HG02642 (cell line): ENCODE results near the gene MYOZ3.

Source experiments
- ATAC-seq: cut with Tn5 transposase; IDR thresholded peaks from one replicate; pipeline ENCODE4 v1.9.1; 2021; ENCODE audit warnings: mild to moderate bottlenecking; ENCODE audit not compliant: unreplicated experiment, poor library complexity

Gene MYOZ3

DNA sequence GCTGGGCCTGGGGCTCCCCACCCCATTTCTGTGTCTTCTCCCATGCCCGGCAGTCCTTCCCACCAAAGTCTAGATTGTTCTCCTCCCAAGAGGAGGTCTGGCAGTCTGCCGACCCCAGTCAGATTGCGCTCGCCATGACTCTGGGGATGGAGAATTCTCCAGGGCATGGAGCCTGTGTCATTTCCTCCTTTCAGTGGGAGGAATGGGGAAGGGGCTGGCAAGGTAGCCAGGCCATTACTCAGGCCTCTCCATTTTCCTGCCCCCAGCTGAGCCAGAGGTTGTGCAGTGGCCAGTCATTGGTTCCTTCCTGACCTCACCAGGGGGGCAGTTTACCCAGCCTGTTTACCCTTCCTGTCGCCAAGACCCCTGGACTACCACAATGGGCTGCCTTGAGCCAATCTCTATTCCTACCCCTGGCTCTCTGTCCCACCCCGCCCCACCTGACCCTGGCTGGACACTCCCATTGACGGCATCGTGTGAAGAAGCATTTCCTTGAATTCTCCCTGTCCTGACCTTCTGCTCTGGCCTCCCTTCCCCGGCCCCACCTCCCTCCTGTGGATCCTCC, 20.0 kb upstream of the MYOZ3 start:
- no peak for ATAC-seq

- ATAC-seq = no peak
Measured at GRCh38 chr5:150641824-150642566, 19.1 kb upstream of the MYOZ3 start.

DNA sequence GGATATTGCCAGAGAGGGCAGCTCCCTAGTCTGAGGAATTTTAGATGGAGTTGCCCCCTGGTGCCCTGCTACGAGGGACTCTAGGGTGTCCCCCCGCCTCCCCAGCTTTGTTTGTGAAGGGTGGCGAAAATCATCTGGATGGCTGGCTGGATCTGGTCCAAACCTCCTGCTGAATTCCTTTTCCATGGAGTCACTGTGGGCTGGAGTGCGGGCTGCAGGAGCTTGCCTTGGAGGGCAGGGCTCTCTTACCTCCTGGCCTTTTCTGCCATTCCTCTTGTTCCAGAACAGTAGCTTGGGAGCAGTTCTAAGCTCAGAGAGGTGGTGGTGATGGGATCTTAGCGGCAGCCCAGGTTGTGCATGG, 18.5 kb upstream of the MYOZ3 start:
- no peak for ATAC-seq

GRCh38 chr5:150642991-150643710, 17.9 kb upstream of the MYOZ3 start:
- no peak for ATAC-seq

DNA sequence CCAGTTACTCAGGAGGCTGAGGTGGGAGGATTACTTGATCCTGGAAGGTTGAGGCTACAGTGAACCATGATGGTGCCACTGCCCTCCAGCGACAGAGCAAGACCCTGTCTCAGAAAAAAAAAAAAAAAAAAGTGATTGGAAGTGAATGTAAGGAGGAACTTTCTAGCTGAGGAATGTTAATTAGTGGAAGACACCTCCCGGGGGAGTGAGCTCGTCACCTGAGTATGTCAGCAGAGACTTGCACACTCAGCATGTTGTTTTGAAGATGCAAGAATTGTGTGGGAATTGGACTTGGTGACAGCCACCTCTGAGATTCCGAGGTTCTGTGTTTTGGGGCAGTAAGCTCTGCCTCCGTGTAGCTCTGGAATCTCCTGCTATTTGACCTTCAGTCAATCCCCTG, 17.0 kb upstream of the MYOZ3 start:
- ATAC-seq = no peak

GRCh38 chr5:150644514-150644913, 16.5 kb upstream of the MYOZ3 start:
- ATAC-seq = no peak

GRCh38 chr5:150645070-150645700, 15.9 kb upstream of the MYOZ3 start:
- no peak for ATAC-seq

- ATAC-seq = no peak
Measured at GRCh38 chr5:150647275-150648251, 13.5 kb upstream of the MYOZ3 start.

DNA sequence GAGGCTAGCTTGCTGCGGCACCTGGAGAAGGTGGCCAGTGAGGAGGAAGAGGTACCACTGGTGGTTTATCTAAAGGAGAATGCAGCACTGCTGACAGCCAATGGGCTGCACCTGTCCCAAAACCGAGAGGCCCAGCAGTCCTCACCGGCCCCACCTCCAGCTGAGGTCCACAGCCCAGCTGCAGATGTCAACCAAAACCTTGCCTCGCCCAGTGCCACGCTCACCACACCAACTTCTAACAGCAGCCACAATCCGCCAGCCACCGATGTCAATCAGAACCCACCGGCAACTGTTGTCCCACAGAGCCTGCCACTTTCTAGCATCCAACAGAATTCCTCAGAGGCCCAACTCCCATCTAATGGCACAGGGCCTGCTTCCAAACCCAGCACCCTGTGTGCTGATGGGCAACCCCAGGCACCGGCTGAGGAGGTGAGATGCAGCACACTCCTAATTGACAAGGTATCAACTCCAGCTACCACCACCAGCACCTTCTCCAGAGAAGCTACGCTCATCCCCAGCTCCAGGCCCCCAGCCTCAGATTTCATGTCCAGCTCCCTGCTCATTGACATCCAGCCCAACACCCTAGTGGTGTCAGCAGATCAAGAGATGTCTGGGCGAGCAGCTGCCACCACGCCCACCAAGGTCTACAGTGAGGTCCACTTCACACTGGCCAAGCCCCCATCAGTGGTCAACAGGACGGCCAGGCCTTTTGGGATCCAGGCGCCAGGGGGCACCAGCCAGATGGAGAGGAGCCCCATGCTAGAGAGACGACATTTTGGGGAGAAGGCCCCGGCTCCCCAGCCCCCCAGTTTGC, 12.6 kb upstream of the MYOZ3 start:
- no peak for ATAC-seq

- ATAC-seq = no peak
Measured at GRCh38 chr5:150649108-150650020, 11.7 kb upstream of the MYOZ3 start.

GRCh38 chr5:150650021-150651006, 10.7 kb upstream of the MYOZ3 start:
- ATAC-seq = no peak

- no peak for ATAC-seq
Measured at GRCh38 chr5:150651382-150651781, 9.7 kb upstream of the MYOZ3 start.

DNA sequence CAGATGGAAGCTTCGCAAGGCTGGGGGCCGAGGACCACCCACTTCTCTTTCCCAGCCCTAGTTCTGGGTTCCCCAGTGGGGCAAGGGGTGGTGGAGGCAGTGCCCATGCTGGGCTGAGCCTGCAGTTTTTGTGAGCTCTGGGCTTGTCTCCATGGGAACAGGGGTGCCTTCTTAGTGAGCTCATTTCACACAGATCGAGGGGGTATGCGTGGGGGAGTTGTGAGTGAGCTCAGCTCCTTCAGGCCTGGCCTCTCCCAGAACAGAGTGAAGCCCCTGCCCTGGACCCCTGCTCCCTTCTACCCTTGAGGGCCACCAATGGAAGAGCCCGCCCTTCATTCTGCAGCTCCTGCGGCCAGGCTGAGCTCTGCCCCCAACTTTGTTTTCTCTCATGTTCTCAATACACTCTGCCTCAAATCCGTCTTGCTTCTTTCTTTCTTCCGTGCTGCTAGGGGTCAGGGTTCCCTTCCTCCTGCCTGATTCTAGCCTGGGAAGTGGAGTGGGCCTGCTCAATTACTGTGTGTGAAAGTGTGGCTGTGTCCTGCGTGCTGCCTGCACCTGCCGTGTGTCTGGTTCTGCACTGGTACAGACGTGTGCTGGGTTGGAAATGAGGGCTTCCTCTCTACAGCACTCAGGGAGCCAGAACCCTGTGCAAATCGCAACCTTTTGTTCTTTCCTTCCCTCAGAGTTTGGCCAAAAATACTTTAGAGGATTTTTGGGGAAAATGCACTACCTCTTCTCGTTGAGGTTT, 9.0 kb upstream of the MYOZ3 start:
- no peak for ATAC-seq

DNA sequence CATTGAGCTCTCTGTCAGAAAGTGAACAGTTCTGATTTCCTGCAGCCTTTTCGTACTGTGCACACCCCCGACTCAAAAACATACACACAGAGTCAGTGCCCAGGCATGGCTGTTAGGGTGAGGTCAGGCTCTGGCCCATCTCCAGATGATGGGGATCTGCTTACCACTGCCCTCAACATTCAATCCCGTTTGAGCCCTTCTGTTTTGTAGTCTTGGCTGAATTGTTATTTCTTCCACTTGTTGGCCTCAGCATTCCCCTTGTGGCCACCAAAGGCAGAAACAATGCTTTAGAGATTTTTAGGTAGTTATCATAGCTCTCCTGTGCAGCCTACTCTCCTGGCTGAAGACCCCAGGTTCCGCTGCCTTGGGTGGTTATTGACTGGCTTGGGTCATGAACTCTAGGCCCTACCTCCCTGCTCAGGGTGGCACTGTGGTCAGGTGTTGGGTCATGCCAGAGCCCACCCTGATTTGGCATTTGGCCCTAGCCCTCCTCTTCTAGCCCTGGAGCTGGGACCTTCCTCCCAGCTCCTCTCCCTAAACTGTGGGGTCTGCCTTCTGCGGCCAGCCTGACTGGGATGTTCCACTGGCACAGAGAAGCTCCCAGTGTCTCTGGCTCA, 7.8 kb upstream of the MYOZ3 start:
- ATAC-seq = no peak

DNA sequence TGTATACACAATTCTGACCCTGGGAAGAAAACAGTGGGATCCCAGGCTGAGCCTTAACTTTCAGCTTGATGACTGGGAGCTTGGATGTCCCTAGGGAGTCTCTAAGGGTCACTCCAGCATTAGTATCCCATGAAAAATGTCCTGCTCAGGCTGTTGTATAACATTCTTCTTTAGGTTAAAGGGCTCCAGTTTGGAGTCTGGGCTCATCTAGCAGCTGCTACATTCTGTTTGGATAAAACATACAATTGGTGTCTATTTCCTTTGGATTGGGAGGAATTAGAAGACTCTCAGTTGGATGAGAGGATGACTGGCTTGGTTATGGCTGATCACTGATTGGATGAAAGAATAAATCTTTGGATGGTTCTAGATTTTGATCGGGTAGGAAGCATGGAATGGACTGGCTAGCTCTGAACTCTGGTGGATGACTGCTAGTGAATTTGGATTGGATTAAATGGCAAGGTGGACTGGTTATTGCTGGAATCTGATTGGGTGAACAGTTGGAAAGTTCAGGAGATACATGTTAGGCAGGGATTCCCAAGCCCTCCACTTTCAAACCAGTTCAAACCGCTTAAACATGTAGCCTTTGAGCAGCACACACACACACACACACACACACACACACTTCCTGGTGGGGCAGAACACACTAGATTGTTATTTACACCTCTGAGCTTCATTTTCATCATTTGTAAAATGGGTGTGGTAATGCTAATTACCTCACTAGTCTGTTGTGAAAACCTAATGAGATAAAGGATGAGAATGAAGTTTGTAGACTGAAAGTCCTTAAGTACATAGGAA, 7.1 kb upstream of the MYOZ3 start:
- no peak for ATAC-seq
